ENCODE results near the gene LONP2.
A peak's percentile ranks its signal among the peaks of the same experiment; 100 is the strongest.
"Not testable (repeated sequence)": the region's sequence is repeated elsewhere in the genome, so short reads cannot be mapped to it uniquely, and the experiment has no call there.

LONP2 gene

GRCh38 chr16:48367441-48368049 lies 123.4 kb downstream of the LONP2 start:
- no peak for DNase-seq (ENCODE audit: low read depth in 2 of 2)

GRCh38 chr16:48369765-48370164 lies 125.7 kb downstream of the LONP2 start:
- no peak for DNase-seq (ENCODE audit: low read depth in 2 of 2)

- no peak for DNase-seq (ENCODE audit: low read depth in 2 of 2)
Observed at GRCh38 chr16:48370229-48370628, 126.1 kb downstream of the LONP2 start.

- DNase-seq (ENCODE audit: low read depth in 2 of 2), result not testable (repeated sequence)
Observed at GRCh38 chr16:48370668-48371392, 126.7 kb downstream of the LONP2 start.

GRCh38 chr16:48371393-48371780 lies 127.3 kb downstream of the LONP2 start:
- DNase-seq (ENCODE audit: low read depth in 2 of 2), result no peak

- DNase-seq (ENCODE audit: low read depth in 2 of 2), result no peak
Observed at GRCh38 chr16:48372744-48373143, 128.6 kb downstream of the LONP2 start.

- no peak for DNase-seq (ENCODE audit: low read depth in 2 of 2)
Observed at GRCh38 chr16:48373258-48374029, 129.3 kb downstream of the LONP2 start.

GRCh38 chr16:48374255-48374654 lies 130.2 kb downstream of the LONP2 start:
- no peak for DNase-seq (ENCODE audit: low read depth in 2 of 2)

GRCh38 chr16:48377301-48377700 lies 133.2 kb downstream of the LONP2 start:
- DNase-seq (ENCODE audit: low read depth in 2 of 2), result not testable (repeated sequence)

GRCh38 chr16:48378276-48378675 lies 134.2 kb downstream of the LONP2 start:
- DNase-seq (ENCODE audit: low read depth in 2 of 2), result no peak

- no peak for DNase-seq (ENCODE audit: low read depth in 2 of 2)
Observed at GRCh38 chr16:48378836-48379235, 134.7 kb downstream of the LONP2 start.

GRCh38 chr16:48381201-48381600 lies 137.1 kb downstream of the LONP2 start:
- no peak for DNase-seq (ENCODE audit: low read depth in 2 of 2)

GRCh38 chr16:48382131-48382530 lies 138.0 kb downstream of the LONP2 start:
- no peak for DNase-seq (ENCODE audit: low read depth in 2 of 2)

GRCh38 chr16:48383009-48383876 lies 139.1 kb downstream of the LONP2 start:
- DNase-seq (ENCODE audit: low read depth in 2 of 2), result no peak

GRCh38 chr16:48383877-48384519 lies 139.9 kb downstream of the LONP2 start:
- DNase-seq (ENCODE audit: low read depth in 2 of 2), result no peak

GRCh38 chr16:48384520-48385252 lies 140.6 kb downstream of the LONP2 start:
- peak in 1 of 2 donors; percentile 7 for DNase-seq (ENCODE audit: low read depth in 2 of 2)

GRCh38 chr16:48385253-48386150 lies 141.4 kb downstream of the LONP2 start, which contains the start of gene SIAH1:
SIAH1 (minus strand) TSS chr16:48385413; CDS start chr16:48362428, 22,985 bp downstream.
- DNase-seq (ENCODE audit: low read depth in 2 of 2), result peak; percentile 67 to 73

GRCh38 chr16:48386559-48387312 lies 142.6 kb downstream of the LONP2 start:
- no peak for DNase-seq (ENCODE audit: low read depth in 2 of 2)

GRCh38 chr16:48392407-48392806 lies 148.3 kb downstream of the LONP2 start:
- DNase-seq (ENCODE audit: low read depth in 2 of 2), result no peak
